HepG2 (cell line): ENCODE results near the gene CTIF. TPM values are rescaled to one million over a fixed set of nuclear protein-coding genes. Genes with fewer than 3 reads are reported as not detected.

Source experiments
- BRF2 ChIP-seq: sonication (generic); formaldehyde crosslinking; IDR thresholded peaks from 2 replicates; pipeline ENCODE4 v1.8.1; 2022; ENCODE audit warnings: mild to moderate bottlenecking, missing genetic modification reagents
- CBX1 ChIP-seq: IDR thresholded peaks from one replicate; pipeline ENCODE4 v1.6.1; 2016; ENCODE audit warnings: antibody characterized with exemption, low read depth
- CEBPB ChIP-seq: IDR thresholded peaks from 2 replicates; pipeline ENCODE4 v1.6.1; 2011; ENCODE audit warnings: low read depth, low read length, improper control_type of control experiment, borderline replicate concordance
- DNMT3B ChIP-seq: conservative IDR thresholded peaks from 2 replicates; pipeline ENCODE4 v1.6.1; 2016; ENCODE audit warnings: missing biosample characterization, control low read depth
- IKZF5 ChIP-seq: IDR thresholded peaks from 2 replicates; pipeline ENCODE4 v1.6.1; 2018; ENCODE audit warnings: missing genetic modification reagents, mild to moderate bottlenecking, missing compliant biosample characterization
- MLXIP ChIP-seq: sonication (generic); formaldehyde crosslinking; IDR thresholded peaks from 2 replicates; pipeline ENCODE4 v1.9.0; 2021; ENCODE audit warnings: missing genetic modification reagents, borderline replicate concordance
- MYNN ChIP-seq: sonication (generic); formaldehyde crosslinking; IDR thresholded peaks from 2 replicates; pipeline ENCODE4 v1.4.0; 2020; ENCODE audit warnings: mild to moderate bottlenecking, low read depth, missing genetic modification reagents
- NCOA1 ChIP-seq: sonication (generic); formaldehyde crosslinking; IDR thresholded peaks from 2 replicates; pipeline ENCODE4 v1.9.0; 2021; ENCODE audit warnings: missing genetic modification reagents
- NFYC ChIP-seq: IDR thresholded peaks from 2 replicates; pipeline ENCODE4 v1.6.1; 2016; ENCODE audit warnings: missing genetic modification reagents, missing compliant biosample characterization
- NONO ChIP-seq, 2 experiments: fragments of 450-650 bp in 1 of 2; sonication (generic) in 1 of 2; formaldehyde crosslinking in 1 of 2; IDR thresholded peaks in 1 of 2; conservative IDR thresholded peaks in 1 of 2; 2 replicates each; pipeline versions ENCODE4 v1.6.1 to v1.8.0; 2017 to 2022; ENCODE audit warnings: mild to moderate bottlenecking in 1 of 2, missing genetic modification reagents in 1 of 2, moderate library complexity in 1 of 2
- PITX1 ChIP-seq: sonication (generic); formaldehyde crosslinking; IDR thresholded peaks from 2 replicates; pipeline ENCODE4 v1.5.1; 2020; ENCODE audit warnings: mild to moderate bottlenecking, missing genetic modification reagents
- POLR2A ChIP-seq, 2 experiments: IDR thresholded peaks; 2 replicates each; pipeline ENCODE4 v1.6.1; 2011; ENCODE audit warnings: low read depth in 2 of 2, low read length in 2 of 2, mild to moderate bottlenecking in 1 of 2, moderate library complexity in 1 of 2; ENCODE audit not compliant: insufficient read depth in 1 of 2
- RFX5 ChIP-seq: IDR thresholded peaks from 2 replicates; pipeline ENCODE4 v1.6.1; 2011; ENCODE audit warnings: low read depth, low read length, improper control_type of control experiment
- SIX4 ChIP-seq: sonication (generic); formaldehyde crosslinking; IDR thresholded peaks from 2 replicates; pipeline ENCODE4 v1.4.0; 2020; ENCODE audit warnings: missing genetic modification reagents
- SMARCE1 ChIP-seq: fragments of 450-650 bp; IDR thresholded peaks from 2 replicates; pipeline ENCODE4 v1.6.1; 2017; ENCODE audit warnings: borderline replicate concordance
- ZFP1 ChIP-seq: IDR thresholded peaks from 2 replicates; pipeline ENCODE4 v1.6.1; 2016
- ZIK1 ChIP-seq: sonication (generic); formaldehyde crosslinking; IDR thresholded peaks from 2 replicates; pipeline ENCODE4 v1.5.0; 2020; ENCODE audit warnings: mild to moderate bottlenecking, low read depth, missing genetic modification reagents, borderline replicate concordance
- ZNF256 ChIP-seq: sonication (generic); formaldehyde crosslinking; conservative IDR thresholded peaks from 2 replicates; pipeline ENCODE4 v1.4.0; 2020; ENCODE audit warnings: missing genetic modification reagents
- ZNF614 ChIP-seq: IDR thresholded peaks from 2 replicates; pipeline ENCODE4 v1.6.1; 2018; ENCODE audit warnings: missing biosample characterization, missing genetic modification reagents, inconsistent platforms, borderline replicate concordance
- ZNF672 ChIP-seq: sonication (generic); formaldehyde crosslinking; IDR thresholded peaks from 2 replicates; pipeline ENCODE4 v1.8.1; 2022; ENCODE audit warnings: missing genetic modification reagents
- ZSCAN5A ChIP-seq: sonication (generic); formaldehyde crosslinking; IDR thresholded peaks from 2 replicates; pipeline ENCODE4 v1.8.0; 2022; ENCODE audit warnings: mild to moderate bottlenecking, missing genetic modification reagents, borderline replicate concordance
- polyA plus RNA-seq, 8 experiments: library from polyadenylated mRNA; depleted of rRNA in 3 of 8; stranded (reverse) in 7 of 8; unstranded in 1 of 8; fragments of >200 nt; fragmentation: Illumina TruSeq in 4 of 8; extraction: Trizol in 4 of 8; gene quantifications; 2 replicates each; pipeline versions ENCODE4 v1.2.1 to v1.2.3, GENCODE V29; 2011 to 2016; ENCODE audit warnings: low read depth in 4 of 8, missing spikeins in 1 of 8, mixed read lengths in 1 of 8; ENCODE audit not compliant: insufficient read depth in 1 of 8
- total RNA-seq, 5 experiments: library from RNA; depleted of rRNA; stranded (reverse); fragments of >200 nt; fragmentation: Illumina TruSeq; extraction: Trizol; gene quantifications; 2 replicates each; pipeline ENCODE4 v1.2.3, GENCODE V29; 2016; ENCODE audit warnings: low read depth in 1 of 5

CTIF gene
- total and polyA plus RNA-seq, 2 of the 13 experiments (the other 11 are each of a cell fraction or from before 2014, with no cell fraction given): 18.2 to 28.0 TPM

- no peak for TF ChIP-seq ZNF614 (CRISPR knock-in tag)
- TF ChIP-seq DNMT3B: no peak
- no peak for TF ChIP-seq NONO (IDR thresholded peaks at IDR 0.05)
- peak; percentile 61; the same call in 1 of the 2 replicates for TF ChIP-seq NONO (CRISPR knock-in tag; conservative IDR thresholded peaks at IDR 0.05)
- TF ChIP-seq MYNN (CRISPR knock-in tag): no peak
- peak; percentile 28; the same call in 1 of the 2 replicates for TF ChIP-seq ZIK1 (CRISPR knock-in tag)
- peak; percentile 65; the same call in 1 of the 2 replicates for TF ChIP-seq PITX1 (CRISPR knock-in tag)
- peak; percentile 10; the same call in 1 of the 2 replicates for TF ChIP-seq SIX4 (CRISPR knock-in tag)
- TF ChIP-seq ZNF672: no peak
- TF ChIP-seq BRF2 (CRISPR knock-in tag): 0 out of 2 replicates have a peak, but pooled peaks have one; percentile 27
- peak in 1 of 2 experiments; percentile 81; a peak in 2 of 4 replicates for TF ChIP-seq POLR2A (IDR thresholded peaks at IDR 0.05; ENCODE audit: insufficient read depth in 1 of 2, low read depth in 2 of 2, low read length in 2 of 2)
- no peak for TF ChIP-seq ZFP1 (CRISPR knock-in tag)
- no peak for TF ChIP-seq ZNF256
- peak; percentile 62 for TF ChIP-seq CBX1
- TF ChIP-seq MLXIP (CRISPR knock-in tag): no peak
- TF ChIP-seq NFYC: peak; percentile 50
- no peak for TF ChIP-seq SMARCE1
- TF ChIP-seq NCOA1 (CRISPR knock-in tag): no peak
- no peak for TF ChIP-seq ZSCAN5A (CRISPR knock-in tag)
- TF ChIP-seq RFX5: no peak
- TF ChIP-seq IKZF5 (CRISPR knock-in tag): peak; percentile 81; the same call in 1 of the 2 replicates
- no peak for TF ChIP-seq CEBPB
These were observed at the start of gene CTIF (continued) for GRCh38 chr18:48538531-48539405.
